CD14-positive monocyte (primary cell): ENCODE measurements around the gene ICE1. TPM values are rescaled to one million over a fixed set of nuclear protein-coding genes. Genes with fewer than 3 reads are reported as not detected.

ENCODE experiments used
- DNase-seq, 3 donors: peaks; one replicate each; pipeline ENCODE4 v3.0.0-alpha.2; 2011 to 2022
- H2AFZ ChIP-seq: 2 replicates; pipeline ENCODE4 v1.6.0; 2012; ENCODE audit warnings: mild to moderate bottlenecking, low read depth, low read length, inconsistent platforms; ENCODE audit not compliant: insufficient read depth, poor library complexity, severe bottlenecking
- H3K27ac ChIP-seq, 2 donors: 1 replicate in 1 of 2; 2 replicates in 1 of 2; pipeline ENCODE4 v1.5.1; 2012 to 2013; ENCODE audit warnings: low read length in 2 of 2, control low read depth in 1 of 2, inconsistent platforms in 1 of 2, low read depth in 1 of 2, mild to moderate bottlenecking in 1 of 2
- H3K27me3 ChIP-seq, 2 donors: one replicate each; pipeline versions ENCODE4 v1.6.0 to v1.6.1; 2011 to 2013; ENCODE audit warnings: low read length in 2 of 2; ENCODE audit not compliant: control insufficient read depth in 2 of 2, insufficient read depth in 2 of 2
- H3K36me3 ChIP-seq, 2 donors: replicated peaks in 1 of 2; 1 replicate in 1 of 2; 2 replicates in 1 of 2; pipeline versions ENCODE4 v1.5.1 to v1.6.1; 2012 to 2013; ENCODE audit warnings: low read length in 2 of 2, control low read depth in 1 of 2, inconsistent platforms in 1 of 2, mild to moderate bottlenecking in 1 of 2; ENCODE audit not compliant: insufficient read depth in 2 of 2, control insufficient read depth in 1 of 2
- H3K4me1 ChIP-seq, 2 donors: 1 replicate in 1 of 2; 2 replicates in 1 of 2; pipeline versions ENCODE4 v1.5.1 to v1.6.1; 2012 to 2013; ENCODE audit warnings: low read length in 2 of 2, control low read depth in 1 of 2, inconsistent platforms in 1 of 2, mild to moderate bottlenecking in 1 of 2, moderate library complexity in 1 of 2; ENCODE audit not compliant: insufficient read depth in 2 of 2, control insufficient read depth in 1 of 2
- H3K4me2 ChIP-seq: replicated peaks from 2 replicates; pipeline ENCODE3; 2012; ENCODE audit warnings: low read length, moderate library complexity, mild to moderate bottlenecking; ENCODE audit not compliant: poor library complexity, severe bottlenecking; ENCODE audit errors: extremely low read depth
- H3K4me3 ChIP-seq, 3 experiments: fragments of 200-600 bp in 1 of 3; sonication (generic) in 1 of 3; replicated peaks in 1 of 3; 1 replicate in 2 of 3; 2 replicates in 1 of 3; pipeline ENCODE4 v1.5.1; 2011 to 2013; ENCODE audit warnings: low read length in 3 of 3, mild to moderate bottlenecking in 3 of 3, control low read depth in 2 of 3, low read depth in 2 of 3, inconsistent platforms in 1 of 3, moderate library complexity in 1 of 3
- H3K79me2 ChIP-seq: 2 replicates; pipeline ENCODE4 v1.6.0; 2012; ENCODE audit warnings: mild to moderate bottlenecking, control low read depth, inconsistent platforms, low read length, moderate library complexity; ENCODE audit not compliant: insufficient read depth
- H3K9ac ChIP-seq: 2 replicates; pipeline ENCODE4 v1.6.0; 2017; ENCODE audit warnings: low read length, mild to moderate bottlenecking; ENCODE audit not compliant: insufficient read depth, poor library complexity, severe bottlenecking
- H3K9me3 ChIP-seq, 2 donors: replicated peaks in 1 of 2; 1 replicate in 1 of 2; 2 replicates in 1 of 2; pipeline versions ENCODE4 v1.5.1 to v1.6.1; 2012 to 2013; ENCODE audit warnings: low read length in 2 of 2, control low read depth in 1 of 2; ENCODE audit not compliant: control insufficient read depth in 1 of 2, insufficient read depth in 1 of 2
- H4K20me1 ChIP-seq: 2 replicates; pipeline ENCODE4 v1.6.0; 2012; ENCODE audit warnings: mild to moderate bottlenecking, low read length, control low read depth, moderate library complexity; ENCODE audit not compliant: insufficient read depth
- H3K27ac Mint-ChIP-seq, 7 donors: one replicate each; pipeline ENCODE4 v1.8.0; 2020; ENCODE audit warnings: mild to moderate bottlenecking in 7 of 7, mixed read lengths in 7 of 7, moderate library complexity in 6 of 7, inconsistent platforms in 2 of 7
- H3K27me3 Mint-ChIP-seq, 3 donors: one replicate each; pipeline ENCODE4 v1.8.0; 2021 to 2022; ENCODE audit warnings: low read depth in 3 of 3, mild to moderate bottlenecking in 3 of 3, mixed read lengths in 3 of 3, moderate library complexity in 3 of 3, inconsistent platforms in 1 of 3
- H3K36me3 Mint-ChIP-seq, 2 donors: one replicate each; pipeline ENCODE4 v1.8.0; 2020; ENCODE audit warnings: mixed read lengths in 2 of 2, inconsistent platforms in 1 of 2, mild to moderate bottlenecking in 1 of 2
- H3K4me1 Mint-ChIP-seq: one replicate; pipeline ENCODE4 v1.8.0; 2020; ENCODE audit warnings: mild to moderate bottlenecking, mixed read lengths
- H3K4me3 Mint-ChIP-seq, 2 donors: one replicate each; pipeline ENCODE4 v1.8.0; 2020; ENCODE audit warnings: mild to moderate bottlenecking in 2 of 2, mixed read lengths in 2 of 2, moderate library complexity in 1 of 2
- H3K9me3 Mint-ChIP-seq, 7 donors: one replicate each; pipeline ENCODE4 v1.8.0; 2020 to 2022; ENCODE audit warnings: mixed read lengths in 7 of 7, mild to moderate bottlenecking in 6 of 7, moderate library complexity in 6 of 7, inconsistent platforms in 2 of 7
- CTCF ChIP-seq: fragments of 200-600 bp; IDR thresholded peaks from one replicate; pipeline ENCODE4 v1.8.0; 2022; ENCODE audit warnings: antibody characterized with exemption, mild to moderate bottlenecking
- WGBS: methylation state at CpG from one replicate; pipeline ENCODE4 v1.1.5; 2013; ENCODE audit warnings: missing lambda C conversion rate; ENCODE audit not compliant: insufficient coverage; 5-methylcytosine and 5-hydroxymethylcytosine counted together
- intact Hi-C, 2 donors: fragments of 100-400 bp; cut with micrococcal nuclease; formaldehyde crosslinking; loops; one replicate each; pipeline versions ENCODE4 v1.15.0 to v1.15.1; 2023
- polyA plus RNA-seq, 3 donors: library from polyadenylated mRNA; depleted of rRNA in 1 of 3; unstranded in 2 of 3; stranded (reverse) in 1 of 3; fragments of 300-500 nt in 2 of 3; fragments of >200 nt in 1 of 3; fragmentation: Illumina TruSeq in 2 of 3; gene quantifications; 1 replicate in 2 of 3; 2 replicates in 1 of 3; pipeline ENCODE4 v1.2.3, GENCODE V29; 2012 to 2021

ICE1 gene
- polyA plus RNA-seq, 3 donors: 2.4 to 8.2 (median 6.4) TPM

GRCh38 chr5:5467737-5468136, 45.3 kb downstream of the ICE1 start:
- Histone ChIP-seq H3K79me2 (no peaks in the 10 kb centered on the region), H3K9ac (no peak overlapping the region), H3K4me1 (no peaks in the 10 kb centered on the region), H3K27ac (no peak overlapping the region), H3K9me3 (no peaks in the 10 kb centered on the region), H3K27me3 (no peaks in the 10 kb centered on the region), H3K36me3 (peaks cover 60 to 70% of the 10 kb centered on the region in 2 donors), H4K20me1 (no peaks in the 10 kb centered on the region), H2AFZ (no peak overlapping the region), H3K4me2 (no peak overlapping the region), H3K4me3 (no peak overlapping the region)
- no peaks in the 10 kb centered on the region for H3K4me1 Mint-ChIP-seq
- no peak for DNase-seq
- TF ChIP-seq CTCF: no peak
- no peaks in the 10 kb centered on the region for H3K27me3 Mint-ChIP-seq
- H3K9me3 Mint-ChIP-seq: no peaks in the 10 kb centered on the region
- intact Hi-C loops: no loop called here
- no peak overlapping the region for H3K27ac Mint-ChIP-seq
- peaks cover 47 to 62% of the 10 kb centered on the region in 2 donors for H3K36me3 Mint-ChIP-seq
- no peak overlapping the region for H3K4me3 Mint-ChIP-seq
- WGBS: no CpG with 5 or more reads among the region's 4 CpGs

- Histone ChIP-seq H3K9me3 (no peaks in the 10 kb centered on the region), H2AFZ (no peak overlapping the region), H3K36me3 (peaks cover 58 to 68% of the 10 kb centered on the region in 2 donors), H3K9ac (no peak overlapping the region), H3K4me1 (no peaks in the 10 kb centered on the region), H3K4me2 (no peak overlapping the region), H3K79me2 (no peaks in the 10 kb centered on the region), H3K27ac (no peak overlapping the region), H3K4me3 (no peak overlapping the region), H3K27me3 (no peaks in the 10 kb centered on the region), H4K20me1 (no peaks in the 10 kb centered on the region)
- Mint-ChIP-seq H3K4me1 (no peaks in the 10 kb centered on the region), H3K27ac (no peak overlapping the region), H3K9me3 (peaks cover 0 to 1% (median 0%) of the 10 kb centered on the region in 7 donors), H3K4me3 (no peak overlapping the region), H3K36me3 (peaks cover 48 to 62% of the 10 kb centered on the region in 2 donors), H3K27me3 (no peaks in the 10 kb centered on the region)
- TF ChIP-seq CTCF: no peak
- intact Hi-C loops: no loop called here
- DNase-seq: no peak
Measured at GRCh38 chr5:5470933-5471332, 48.5 kb downstream of the ICE1 start.
